H1 (cell line): ENCODE measurements around the gene SPACA7. TPM values are rescaled to one million over a fixed set of nuclear protein-coding genes. Genes with fewer than 3 reads are reported as not detected.

Experiments used
- ASH2L ChIP-seq: fragments of 200-600, 300-600 bp; sonication (generic); IDR thresholded peaks from one replicate; pipeline ENCODE4 v1.7.1; 2017; ENCODE audit warnings: low read length
- BCL11A ChIP-seq, 2 experiments: IDR thresholded peaks; one replicate each; pipeline ENCODE4 v1.6.1; 2011; ENCODE audit warnings: low read depth in 2 of 2, low read length in 2 of 2, mild to moderate bottlenecking in 2 of 2
- CBX8 ChIP-seq: fragments of 300-800, 300-1000 bp; sonication (generic); IDR thresholded peaks from 2 replicates; pipeline ENCODE4 v1.7.1; 2016; ENCODE audit warnings: low read depth, low read length, borderline replicate concordance
- CHD7 ChIP-seq: fragments of 300-600 bp; sonication (generic); IDR thresholded peaks from 2 replicates; pipeline ENCODE4 v1.7.1; 2012; ENCODE audit warnings: low read length, moderate library complexity, mild to moderate bottlenecking, inconsistent platforms; ENCODE audit not compliant: insufficient replicate concordance
- CTCF ChIP-seq, 3 experiments: IDR thresholded peaks; 1 replicate in 2 of 3; 2 replicates in 1 of 3; pipeline versions ENCODE4 v1.5.1 to v1.6.1; 2011; ENCODE audit warnings: low read length in 3 of 3, mild to moderate bottlenecking in 3 of 3, inconsistent platforms in 2 of 3, low read depth in 1 of 3, moderate library complexity in 1 of 3; ENCODE audit not compliant: insufficient read depth in 1 of 3; ENCODE audit errors: control extremely low read depth in 1 of 3
- EP300 ChIP-seq, 2 experiments: IDR thresholded peaks; 1 replicate in 1 of 2; 2 replicates in 1 of 2; pipeline ENCODE4 v1.6.1; 2011 to 2012; ENCODE audit warnings: low read depth in 2 of 2, low read length in 2 of 2, mild to moderate bottlenecking in 2 of 2, borderline replicate concordance in 1 of 2, inconsistent platforms in 1 of 2, moderate library complexity in 1 of 2
- NANOG ChIP-seq: IDR thresholded peaks from 2 replicates; pipeline ENCODE4 v1.6.1; 2011; ENCODE audit warnings: low read length, low read depth, mild to moderate bottlenecking, inconsistent platforms; ENCODE audit not compliant: insufficient read depth, poor library complexity, severe bottlenecking
- TCF12 ChIP-seq: IDR thresholded peaks from 2 replicates; pipeline ENCODE4 v1.6.1; 2011; ENCODE audit warnings: low read depth, mild to moderate bottlenecking, low read length
- polyA plus RNA-seq, 7 experiments: library from polyadenylated mRNA; depleted of rRNA in 3 of 7; stranded (reverse) in 5 of 7; unstranded in 2 of 7; fragments of >200 nt in 5 of 7; fragments of 200-250 nt in 2 of 7; gene quantifications; 1 replicate in 5 of 7; 2 replicates in 1 of 7; 4 replicates in 1 of 7; pipeline versions ENCODE4 v1.2.1 to v1.2.3, GENCODE V29; 2011 to 2013; ENCODE audit warnings: missing spikeins in 2 of 7, mixed read lengths in 2 of 7
- total RNA-seq: library from RNA; stranded (reverse); fragmentation: NEBNext Ultra II Directional; extraction: Animal tissue kit (Norgen Biotek cat#: 25700); gene quantifications from 2 replicates; pipeline ENCODE4 v1.2.1, GENCODE V29; 2021

SPACA7 gene
- total and polyA plus RNA-seq, 2 of the 8 experiments (the other 6 are each of a cell fraction or from before 2014, with no cell fraction given), result not detected

GRCh38 chr13:112351825-112352224 lies 24.3 kb upstream of the SPACA7 start (continued):
- TF ChIP-seq CHD7 (peak; percentile 55), TCF12 (peak; percentile 89), CTCF (IDR thresholded peaks at IDR 0.05; ENCODE audit: control extremely low read depth in 1 of 3, insufficient read depth in 1 of 3, low read depth in 1 of 3, low read length in 3 of 3) (no peak), EP300 (IDR thresholded peaks at IDR 0.05; ENCODE audit: borderline replicate concordance in 1 of 2, low read depth in 2 of 2, low read length in 2 of 2) (peak in 1 of 2 experiments; percentile 69; a peak in 1 of 3 replicates), CBX8 (no peak), NANOG (peak; percentile 61), BCL11A (IDR thresholded peaks at IDR 0.05; ENCODE audit: low read depth in 2 of 2, low read length in 2 of 2) (peak in 1 of 2 experiments; percentile 57), ASH2L (peak; percentile 35)
